GM19351 (cell line): ENCODE results near the gene ZNRF1.

Source experiments
- ATAC-seq: cut with Tn5 transposase; IDR thresholded peaks from one replicate; pipeline ENCODE4 v1.9.1; 2021; ENCODE audit warnings: mild to moderate bottlenecking, moderate library complexity; ENCODE audit not compliant: unreplicated experiment

Gene ZNRF1

DNA sequence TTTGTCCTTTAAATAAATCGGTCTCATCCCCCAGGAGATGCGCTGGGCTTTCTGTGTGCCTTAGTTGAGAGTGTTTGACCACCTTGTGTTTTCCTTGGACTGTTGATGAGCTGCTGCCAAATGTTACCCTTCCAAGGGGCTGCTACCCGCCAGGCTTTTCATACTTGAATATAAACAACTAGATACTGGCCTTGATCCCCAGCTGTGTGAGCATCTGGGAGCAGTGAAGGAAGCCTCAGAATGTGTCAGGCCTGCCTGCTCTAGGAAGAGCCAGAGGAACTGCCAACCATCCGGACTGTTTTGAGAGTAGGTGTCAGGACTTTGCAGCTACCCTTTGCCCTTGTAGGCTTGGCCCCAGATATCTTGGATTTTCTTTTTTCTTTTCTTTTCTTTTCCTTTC, 60.0 kb downstream of the ZNRF1 start:
- ATAC-seq, result no peak

DNA sequence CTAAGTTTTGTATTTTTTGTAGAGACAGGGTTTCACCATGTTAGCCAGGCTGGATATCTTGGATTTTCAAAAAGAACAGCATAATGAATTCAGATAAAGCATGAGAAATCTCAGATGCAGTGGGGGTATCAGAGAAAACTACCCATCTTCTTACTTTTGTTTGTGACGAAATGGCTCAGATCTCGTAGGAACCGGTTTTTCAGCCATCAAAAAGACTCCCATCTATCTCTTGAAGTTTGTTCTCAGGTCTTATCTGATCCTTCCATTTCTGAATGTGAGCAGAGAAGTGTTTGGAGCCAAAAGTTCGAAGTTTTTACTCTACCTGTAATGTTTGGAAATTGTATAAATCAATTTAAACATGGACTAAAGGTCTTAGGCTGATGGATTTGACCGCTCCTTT, 60.6 kb downstream of the ZNRF1 start:
- ATAC-seq, result no peak

DNA sequence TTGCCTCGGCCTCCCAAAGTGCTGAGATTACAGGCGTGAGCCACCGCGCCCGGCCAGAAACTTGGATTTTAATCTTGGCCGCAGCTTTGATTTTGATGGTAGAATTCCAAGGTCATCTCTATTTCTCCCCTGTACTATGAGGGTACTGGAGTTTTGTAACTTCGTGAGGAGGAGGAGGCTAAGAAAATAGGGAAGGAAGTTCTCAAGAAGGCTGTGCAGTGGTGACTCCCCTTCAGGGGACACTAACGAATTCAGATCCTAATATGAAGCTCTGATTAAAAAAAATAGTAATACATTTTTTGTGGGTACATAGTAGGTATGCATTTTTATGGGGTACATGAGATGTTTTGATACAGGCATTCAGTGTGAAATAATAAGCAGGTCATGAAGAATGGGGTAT, 61.9 kb downstream of the ZNRF1 start:
- no peak for ATAC-seq

DNA sequence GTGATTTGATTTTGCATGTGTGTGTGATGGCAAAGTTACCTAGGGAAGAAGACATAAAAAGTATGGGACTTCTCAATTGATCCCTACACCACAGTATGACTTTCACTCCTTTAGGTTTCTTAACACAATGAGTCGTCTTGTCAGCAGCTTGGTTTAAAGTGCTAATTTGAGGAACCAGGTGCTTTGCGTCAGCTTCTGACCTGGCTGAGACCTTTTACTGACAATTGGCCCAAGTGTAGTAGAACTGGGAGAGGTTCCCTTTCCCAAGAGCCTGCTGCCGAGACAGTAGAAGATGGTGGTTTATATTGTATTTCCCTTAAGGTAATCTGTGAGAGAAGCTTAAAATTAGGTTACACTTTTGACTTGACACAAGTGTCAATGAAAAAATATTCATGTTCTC, 62.8 kb downstream of the ZNRF1 start:
- ATAC-seq, result no peak

DNA sequence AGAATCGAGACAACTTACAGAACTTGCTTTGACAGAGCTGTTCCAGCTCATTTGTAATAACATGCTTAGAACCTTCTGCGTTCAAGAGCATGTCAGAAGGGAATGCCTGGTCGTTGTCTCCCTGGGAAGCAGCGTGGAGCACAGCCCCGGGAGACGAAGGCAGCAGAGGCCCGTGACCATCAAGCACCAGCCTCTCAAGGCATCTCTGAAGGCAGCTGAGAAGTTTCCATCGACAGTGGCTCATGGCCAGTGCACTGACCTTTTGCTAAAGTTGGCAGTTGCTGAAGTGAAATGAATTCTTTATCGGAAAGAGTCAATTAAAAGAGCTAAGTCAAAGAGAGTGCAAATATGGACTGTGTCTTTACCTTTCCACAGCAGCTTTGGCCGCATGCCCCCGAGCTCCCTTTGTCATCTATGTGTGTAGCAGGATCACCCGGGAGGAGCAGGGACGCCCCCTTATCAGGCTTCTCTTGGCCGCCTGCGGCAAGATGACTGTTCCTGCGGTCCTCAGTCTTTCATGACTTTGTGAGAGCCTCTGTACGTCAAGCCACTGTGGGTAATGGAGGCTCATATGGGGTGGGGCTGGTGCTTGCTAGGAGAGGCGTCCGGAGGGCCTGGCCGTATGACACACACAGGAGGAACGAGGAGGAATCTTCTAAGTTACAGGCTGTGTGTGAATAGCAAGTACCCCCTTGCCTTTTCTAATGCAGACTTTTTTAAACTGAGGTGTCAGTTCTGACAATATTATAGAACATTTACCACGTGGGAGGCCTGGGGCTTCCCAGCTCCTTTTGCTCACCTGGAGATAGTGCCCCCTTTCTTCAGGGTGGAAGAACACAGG, 63.5 kb downstream of the ZNRF1 start:
- ATAC-seq, result no peak

DNA sequence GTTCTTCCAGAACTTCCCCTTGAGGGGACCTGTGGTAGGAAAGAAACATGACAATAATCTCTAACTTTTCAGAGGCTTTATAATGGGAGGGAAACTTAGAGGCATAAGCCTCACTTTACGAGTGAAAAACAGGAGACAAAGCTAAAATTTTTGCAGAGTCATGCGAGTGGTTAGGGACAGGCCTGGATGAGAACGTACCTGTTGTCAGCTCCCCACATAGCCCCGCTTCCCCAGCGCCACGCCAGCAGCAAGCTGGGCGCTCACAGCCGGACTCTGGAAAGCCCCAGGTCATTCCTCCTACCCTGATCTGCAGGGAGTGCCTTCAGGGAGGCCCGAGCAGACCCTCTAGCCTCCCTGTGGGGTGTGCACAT, 64.1 kb downstream of the ZNRF1 start:
- no peak for ATAC-seq

DNA sequence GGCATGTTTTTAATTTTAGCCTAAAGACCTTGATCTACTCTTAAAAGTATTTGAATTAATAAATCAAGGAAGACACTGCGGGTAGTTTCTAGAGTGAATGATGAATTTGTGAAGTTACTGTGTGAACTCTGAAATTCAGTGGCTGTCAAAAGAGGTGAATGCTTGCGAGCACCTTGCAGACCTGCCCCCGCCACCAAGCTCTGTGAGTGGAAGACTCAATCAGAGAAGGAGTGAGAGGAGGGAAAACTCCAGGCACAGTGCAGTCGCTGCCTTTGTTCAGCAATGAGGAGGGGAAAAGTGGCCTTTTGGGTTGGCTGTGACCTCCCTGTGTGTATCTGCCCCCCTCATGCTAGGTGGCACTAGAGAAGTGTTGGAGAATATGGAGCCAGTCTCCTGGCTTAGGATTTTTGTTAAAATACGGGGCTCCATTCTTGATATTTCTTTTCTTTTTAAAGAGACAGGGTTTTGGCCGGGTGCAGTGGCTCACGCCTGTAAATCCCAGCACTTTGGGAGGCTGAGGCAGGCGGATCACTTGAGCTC, 64.8 kb downstream of the ZNRF1 start:
- no peak for ATAC-seq

DNA sequence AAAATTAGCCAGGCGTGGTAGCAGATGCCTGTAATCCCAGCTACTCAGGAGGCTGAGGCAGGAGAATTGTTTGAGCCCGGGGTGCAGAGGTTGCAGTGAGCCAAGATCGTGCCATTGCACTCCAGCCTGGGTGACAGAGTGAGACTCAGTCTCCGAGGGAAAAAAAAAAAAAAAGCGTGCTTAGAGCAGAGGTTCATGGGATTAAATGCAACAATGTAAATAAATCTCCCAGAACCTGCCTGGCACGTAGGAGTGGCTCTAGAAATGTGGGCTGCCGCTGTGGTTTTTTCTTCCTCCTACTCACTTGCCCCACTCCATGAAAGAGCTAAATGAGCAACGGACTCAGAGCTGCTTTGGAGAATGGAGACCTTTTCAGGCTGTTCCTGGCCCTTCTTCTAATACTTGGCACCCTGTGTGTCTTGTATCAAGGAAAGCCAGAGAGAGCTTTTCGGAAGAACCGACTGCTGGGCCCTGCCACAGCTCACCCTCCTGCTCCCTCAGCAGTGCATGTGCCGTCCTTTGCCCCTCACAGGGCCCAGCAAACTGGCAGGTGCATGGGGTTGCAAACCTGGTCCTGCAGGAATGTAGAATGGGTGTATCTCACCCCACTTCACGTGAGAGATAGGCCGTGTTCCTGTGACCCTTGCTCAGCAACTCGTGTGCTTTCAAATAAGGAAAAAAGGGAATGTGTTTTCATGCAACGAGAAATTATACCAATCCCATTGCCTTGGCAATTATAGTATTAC, 65.8 kb downstream of the ZNRF1 start:
- no peak for ATAC-seq

DNA sequence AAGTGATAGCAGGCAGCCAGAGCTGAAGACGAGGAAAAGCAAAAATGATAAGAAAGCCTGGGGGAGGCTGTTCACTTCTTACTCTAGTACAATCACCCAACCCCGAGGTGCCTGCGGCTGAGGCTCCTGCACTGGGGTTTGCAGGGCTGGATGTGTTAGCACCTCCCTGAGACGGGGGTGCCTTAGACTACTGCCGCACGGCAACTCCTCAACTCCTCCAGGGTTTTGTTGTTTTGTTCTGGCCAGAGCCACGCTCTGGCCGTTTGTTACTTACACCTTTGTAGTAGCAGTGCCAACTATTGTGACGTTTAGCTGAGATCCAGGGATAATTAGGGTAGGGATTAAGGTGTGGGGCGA, 66.3 kb downstream of the ZNRF1 start:
- ATAC-seq, result no peak

DNA sequence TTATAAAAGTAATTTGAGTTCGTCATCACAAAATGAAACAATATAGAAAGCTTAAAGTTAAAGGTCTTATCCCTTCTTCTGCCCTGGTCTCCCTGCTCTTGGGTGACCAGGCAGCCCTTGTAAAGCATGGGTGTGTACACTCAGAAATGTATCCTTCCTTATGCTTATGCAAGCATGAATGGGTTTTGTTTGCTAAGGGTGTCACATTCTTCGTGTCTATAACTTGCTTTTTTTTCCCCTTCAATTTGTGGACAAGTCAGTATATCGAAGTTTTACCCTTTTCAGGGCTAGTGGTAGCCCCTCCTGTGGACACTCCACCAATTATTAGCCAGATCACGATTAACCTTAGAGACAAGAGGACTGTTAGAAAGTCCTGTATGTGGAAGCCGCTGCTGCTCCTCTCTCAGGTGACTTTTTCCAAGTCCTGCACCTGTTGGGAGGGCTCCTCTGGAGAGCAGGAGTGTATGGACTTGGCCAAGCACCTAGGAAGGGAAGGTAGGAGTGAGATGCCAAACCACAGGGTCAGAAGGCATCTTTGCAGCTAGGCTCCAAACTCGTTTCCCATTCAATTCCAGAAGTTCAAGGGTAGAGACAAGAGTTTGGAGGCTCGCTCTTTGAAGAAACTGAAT, 66.8 kb downstream of the ZNRF1 start:
- ATAC-seq, result no peak

DNA sequence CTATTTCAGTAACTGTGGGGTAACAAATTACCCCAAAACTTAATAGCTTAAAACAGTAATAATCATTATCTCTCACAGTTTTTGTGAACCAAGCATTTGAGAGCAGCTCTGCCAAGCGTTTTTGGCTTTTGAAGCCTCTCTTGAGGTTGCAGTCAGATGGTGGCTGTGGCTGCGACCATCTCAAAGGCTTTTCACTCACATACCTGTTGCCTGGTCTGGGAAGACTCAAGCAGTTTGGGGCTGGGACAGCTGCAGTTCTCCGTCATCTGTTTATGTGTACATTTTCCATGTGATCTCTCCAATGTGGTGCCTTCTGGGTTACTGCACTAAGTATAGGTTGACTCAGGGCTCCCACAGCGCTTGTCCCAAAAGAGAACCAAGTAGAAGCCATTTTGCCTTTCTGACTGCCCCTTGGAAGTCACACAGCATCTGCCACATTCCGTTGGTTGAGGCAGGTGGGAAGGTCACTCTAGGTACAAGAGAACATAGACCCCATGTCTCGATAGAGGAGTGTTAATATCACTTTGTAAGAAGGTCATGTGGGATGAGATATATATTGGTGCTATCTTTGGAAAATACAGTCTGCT, 68.1 kb downstream of the ZNRF1 start:
- no peak for ATAC-seq

DNA sequence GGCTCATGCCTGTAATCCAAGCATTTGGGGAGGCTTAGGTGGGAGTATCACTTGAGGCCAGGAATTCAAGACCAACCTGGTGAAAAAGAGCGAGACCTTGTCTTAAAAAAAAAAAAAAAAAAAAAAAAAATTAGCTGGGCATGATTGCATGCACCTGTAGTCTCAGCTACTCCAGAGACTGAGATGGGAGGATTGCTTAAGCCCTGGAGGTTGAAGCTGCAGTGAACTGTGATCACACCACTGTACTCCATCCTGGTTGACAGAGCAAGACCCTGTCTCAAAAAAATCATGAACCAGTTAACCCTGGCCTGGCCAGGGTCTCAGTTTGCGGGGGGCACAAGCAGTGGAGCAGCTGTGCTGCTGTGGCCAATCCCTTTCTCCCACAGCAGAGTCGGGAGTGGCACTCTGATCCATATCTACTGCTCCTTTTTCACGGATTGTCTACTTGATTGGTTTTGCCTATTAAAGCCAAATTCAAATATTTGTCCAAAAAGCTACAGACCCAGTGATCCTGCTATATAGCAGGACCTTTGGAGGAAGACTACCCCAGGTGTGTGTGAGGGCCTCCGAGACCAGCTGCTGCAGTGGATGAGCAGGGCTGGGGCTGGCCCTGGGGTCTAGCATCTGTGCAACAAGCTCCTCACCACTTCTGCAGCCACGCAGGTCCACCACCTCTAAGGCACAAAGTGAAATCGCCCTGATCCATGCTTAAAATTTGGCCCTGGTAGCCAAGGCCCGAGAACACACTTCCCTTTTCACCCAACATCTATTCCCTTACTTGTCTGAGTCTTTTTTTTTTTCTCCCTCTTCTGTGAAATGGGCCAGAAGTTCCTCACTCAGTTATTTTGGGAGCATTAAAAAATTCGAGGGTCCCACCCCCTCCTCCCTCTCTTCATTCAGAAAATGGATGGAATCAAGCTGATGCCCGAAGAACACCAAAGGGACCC, 69.5 kb downstream of the ZNRF1 start:
- no peak for ATAC-seq

DNA sequence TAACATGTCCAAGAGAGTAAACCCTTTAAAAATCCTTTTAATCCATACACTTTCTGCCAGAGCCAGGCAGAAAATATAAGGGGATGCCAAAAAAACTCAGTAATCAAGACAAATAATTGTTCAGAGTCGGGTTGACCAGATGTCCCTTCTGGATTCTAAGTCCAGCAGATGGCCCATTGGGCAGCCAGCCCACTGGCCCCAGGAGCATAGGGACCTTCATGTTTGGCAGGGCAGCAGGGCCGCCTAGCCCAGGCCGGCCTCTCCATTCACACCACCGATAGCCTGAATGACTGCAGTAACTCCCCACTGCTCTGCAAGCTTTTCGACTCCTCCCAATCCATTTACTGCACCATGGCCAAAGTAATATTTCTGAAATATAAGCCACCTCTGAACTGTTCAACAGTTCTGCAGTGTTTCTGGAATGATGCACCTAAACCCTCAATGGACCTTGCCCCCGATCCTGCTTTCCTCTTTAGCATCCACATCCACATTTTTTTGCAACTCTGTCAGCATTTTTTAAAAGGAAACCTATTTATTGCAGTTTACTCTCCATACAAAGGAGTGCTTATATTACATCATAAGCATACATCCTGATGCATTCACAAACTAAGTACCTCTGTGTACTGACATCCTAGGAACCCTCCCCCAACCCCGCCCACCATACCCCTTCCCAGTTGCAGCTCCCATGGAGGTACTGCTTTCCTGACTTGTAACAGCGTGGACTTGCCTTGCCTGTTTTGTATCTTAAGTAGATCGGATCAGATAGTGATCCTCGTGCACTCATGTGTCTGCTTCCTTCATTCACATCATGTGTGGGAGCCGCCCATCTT, 71.4 kb downstream of the ZNRF1 start:
- no peak for ATAC-seq

DNA sequence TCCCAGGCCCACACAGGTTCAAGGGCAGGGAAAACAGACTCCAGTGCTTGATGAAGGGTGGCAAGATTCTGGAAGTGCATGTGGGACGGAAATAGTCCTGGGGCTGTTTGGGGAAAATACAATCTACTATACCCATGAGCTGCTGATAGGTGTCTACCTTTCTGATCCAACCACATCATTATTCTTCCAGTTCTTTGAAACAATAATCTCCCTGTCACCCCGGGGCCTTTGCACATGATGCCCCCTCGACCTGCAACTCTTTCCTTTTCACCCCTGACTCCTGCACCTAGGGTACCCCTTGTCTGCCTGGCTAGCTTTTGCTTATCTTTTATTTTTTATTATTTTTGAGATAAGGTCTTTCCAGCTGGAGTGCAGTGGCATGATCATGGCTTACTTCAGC, 72.8 kb downstream of the ZNRF1 start:
- no peak for ATAC-seq

DNA sequence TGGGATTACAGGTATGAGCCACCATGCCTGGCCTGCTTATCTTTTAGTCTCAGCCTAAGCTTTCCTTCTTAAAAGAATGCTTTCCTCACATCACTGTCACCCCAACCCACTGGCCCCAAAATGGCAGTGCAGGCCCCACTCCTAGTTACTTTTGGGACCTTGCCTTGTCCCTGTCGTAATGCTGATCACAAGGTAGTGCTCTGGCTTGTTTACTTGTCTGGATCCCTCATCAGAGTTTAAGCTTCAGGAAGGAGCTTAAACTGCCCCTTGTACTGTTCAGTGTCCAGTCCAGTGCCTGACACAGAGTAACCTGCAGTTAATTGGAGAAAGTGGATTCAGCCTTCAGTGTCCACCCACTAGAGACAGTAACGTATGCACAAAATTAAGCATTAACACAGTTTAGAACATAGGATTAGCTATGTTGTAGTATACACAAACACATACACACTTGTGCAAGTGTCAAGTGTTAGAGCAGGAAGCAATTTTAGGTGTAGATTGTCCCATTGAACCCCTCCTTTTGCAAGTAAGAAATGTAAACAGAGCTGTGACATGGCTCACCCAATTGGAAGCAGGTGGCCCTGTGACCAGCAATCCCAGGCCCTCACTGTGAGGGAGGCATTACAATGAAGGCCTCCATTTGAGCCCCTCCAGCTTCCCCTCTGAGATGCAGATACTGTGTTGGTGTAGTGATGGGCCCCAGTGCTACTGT, 73.6 kb downstream of the ZNRF1 start:
- no peak for ATAC-seq

DNA sequence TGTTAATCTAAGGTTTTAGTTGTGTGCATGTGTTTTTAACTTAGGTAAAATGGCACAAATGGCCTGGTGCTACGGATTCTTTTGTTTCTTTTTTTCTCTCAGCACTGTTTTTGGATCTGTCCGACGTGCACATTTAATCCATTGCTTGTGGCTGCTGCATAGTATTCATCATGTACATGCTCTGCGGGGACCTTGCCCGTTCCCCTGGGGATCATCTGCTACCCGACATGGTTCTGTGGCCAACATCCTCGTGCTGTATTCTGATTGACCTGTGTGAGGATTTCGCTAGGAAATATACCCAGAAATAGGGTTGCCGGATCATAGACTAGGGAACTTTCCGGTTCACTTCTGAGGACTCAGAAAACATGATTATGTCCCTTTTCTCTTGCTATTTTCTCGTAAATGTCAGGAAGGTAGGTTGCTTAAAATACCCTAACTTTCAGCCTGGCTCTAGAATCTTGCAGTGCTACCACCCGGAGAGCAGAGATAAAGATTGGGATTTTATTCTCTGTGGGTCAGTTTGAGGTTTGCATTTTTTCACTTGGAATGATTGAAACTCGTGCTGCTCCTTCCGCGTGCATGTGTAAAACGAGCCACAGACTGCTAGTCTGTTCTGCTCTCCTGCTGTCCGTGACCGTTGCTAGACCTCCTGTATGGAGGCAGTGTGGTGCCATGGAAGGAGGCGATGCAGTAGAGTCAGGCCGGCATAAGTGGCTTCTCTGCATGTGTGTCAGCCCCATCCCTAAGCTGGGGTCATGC, 74.9 kb downstream of the ZNRF1 start:
- ATAC-seq, result no peak

DNA sequence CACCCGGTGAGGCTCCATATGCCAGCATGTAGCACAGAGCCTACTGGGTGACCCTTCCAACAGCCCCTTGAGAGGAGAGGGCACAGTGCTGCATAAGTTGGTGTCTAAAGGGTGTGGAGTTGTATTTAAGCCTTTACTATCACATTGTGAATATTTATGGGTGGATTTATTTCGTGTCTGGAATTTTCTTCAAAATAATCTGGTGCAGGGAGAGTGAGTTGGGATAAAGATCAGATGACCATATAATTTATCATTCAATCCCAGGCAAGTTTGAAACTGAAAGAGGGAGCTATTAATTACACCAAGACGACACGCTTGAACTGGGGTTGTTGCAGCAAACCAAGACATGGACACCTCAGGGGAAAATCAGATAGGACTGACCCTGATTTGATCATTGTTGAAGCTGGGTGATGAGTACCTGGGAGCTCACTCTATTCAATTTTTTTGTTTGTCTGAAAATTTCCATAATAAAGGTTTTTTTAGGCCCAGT, 75.5 kb downstream of the ZNRF1 start:
- ATAC-seq, result no peak
